ENCODE results near the gene YWHAG.
"Not testable (repeated sequence)": the region's sequence is repeated elsewhere in the genome, so short reads cannot be mapped to it uniquely, and the experiment has no call there.

The YWHAG gene

GRCh38 chr7:76317782-76318487 is 40.9 kb downstream of the YWHAG start:
- DNase-seq: peak; percentile 96

- DNase-seq: no peak
These were observed 41.6 kb downstream of the YWHAG start for GRCh38 chr7:76316984-76317781.

- no peak for DNase-seq
These were observed 43.4 kb downstream of the YWHAG start for GRCh38 chr7:76315364-76315763.

GRCh38 chr7:76314740-76315139 is 44.1 kb downstream of the YWHAG start:
- not testable (repeated sequence) for DNase-seq

- DNase-seq: peak; percentile 93
These were observed 44.6 kb downstream of the YWHAG start for GRCh38 chr7:76314042-76314721.

GRCh38 chr7:76311838-76312237 is 47.0 kb downstream of the YWHAG start:
- DNase-seq: not testable (repeated sequence)

GRCh38 chr7:76310102-76310957 is 48.5 kb downstream of the YWHAG start:
- DNase-seq: peak; percentile 94

GRCh38 chr7:76309341-76310101 is 49.3 kb downstream of the YWHAG start:
- DNase-seq: not testable (repeated sequence)

GRCh38 chr7:76308874-76309273 is 49.9 kb downstream of the YWHAG start:
- not testable (repeated sequence) for DNase-seq

- DNase-seq: peak; percentile 26
These were observed 53.9 kb downstream of the YWHAG start for GRCh38 chr7:76304888-76305375.

GRCh38 chr7:76303202-76304147 is 55.3 kb downstream of the YWHAG start:
- peak; percentile 55 for DNase-seq

GRCh38 chr7:76302347-76303201 is 56.2 kb downstream of the YWHAG start, which contains the start of gene HSPB1:
Gene HSPB1 (plus strand): TSS chr7:76302673. CDS start chr7:76302713, 40 bp downstream.
- DNase-seq: peak; percentile 83

- no peak for DNase-seq
These were observed 57.8 kb downstream of the YWHAG start for GRCh38 chr7:76301000-76301399.

- no peak for DNase-seq
These were observed 58.5 kb downstream of the YWHAG start for GRCh38 chr7:76300166-76300731.

- no peak for DNase-seq
These were observed 61.7 kb downstream of the YWHAG start for GRCh38 chr7:76296743-76297740.

GRCh38 chr7:76294344-76295024 is 64.3 kb downstream of the YWHAG start:
- peak; percentile 87 for DNase-seq

- no peak for DNase-seq
These were observed 65.3 kb downstream of the YWHAG start for GRCh38 chr7:76293407-76293901.
